K562 (cell line): ENCODE results near the gene PARD3B. TPM values are rescaled to one million over a fixed set of nuclear protein-coding genes. Genes with fewer than 3 reads are reported as not detected.

Source experiments
- ATAC-seq: fragments of 200-7000 bp; cut with Tn5 transposase; 3 replicates; pipeline ENCODE4 v1.9.1; 2020; ENCODE audit warnings: moderate library complexity
- BruUV-seq: library from RNA; stranded (reverse); fragments of 400-500 nt; replicated peaks from 2 replicates; lab custom pipeline; 2021; lab: Mats Ljungman, UMichigan
- CTCF ChIA-PET: fragments of 300-600 bp; formaldehyde crosslinking; extraction: SDS; loops from one replicate; lab custom pipeline; 2021; ENCODE audit warnings: low intra/inter-chr PET ratio; lab: Yijun Ruan, JAX
- POLR2A ChIA-PET: fragments of 300-600, 350-650 bp; sonication (Branson Sonifier 250); formaldehyde crosslinking; extraction: SDS; loops from one replicate; lab custom pipeline; 2021; ENCODE audit warnings: antibody characterized with exemption, inconsistent platforms; lab: Yijun Ruan, JAX
- DNase-seq, 4 experiments: peaks; one replicate each; pipeline versions ENCODE4 v3.0.0 to v3.0.0-alpha.2; 2011 to 2018; ENCODE audit warnings: low spot score in 3 of 4, mixed read lengths in 3 of 4; ENCODE audit errors: extremely low read depth in 1 of 4
- FAIRE-seq: peaks from 2 replicates; lab custom pipeline; 2011; peaks lifted over from hg19 to GRCh38; lab: Jason Lieb, UNC
- H2AFZ ChIP-seq: 2 replicates; pipeline ENCODE4 v1.6.0; 2011; ENCODE audit warnings: low read depth, low read length, control low read depth, inconsistent platforms
- H3K27ac ChIP-seq: fragments of 200-600 bp; 3 replicates; pipeline ENCODE4 v1.8.0; 2011; ENCODE audit warnings: low read depth, mild to moderate bottlenecking, control low read depth, inconsistent platforms, low read length, moderate library complexity, mixed read lengths; ENCODE audit errors: extremely low read depth
- H3K27me3 ChIP-seq, 2 experiments: fragments of 300-600 bp in 1 of 2; 2 replicates in 1 of 2; 3 replicates in 1 of 2; pipeline versions ENCODE4 v1.6.0 to v1.8.0; 2011; ENCODE audit warnings: inconsistent platforms in 2 of 2, low read length in 2 of 2, mild to moderate bottlenecking in 1 of 2, mixed read lengths in 1 of 2, moderate library complexity in 1 of 2; ENCODE audit not compliant: control insufficient read depth in 2 of 2, insufficient read depth in 2 of 2
- H3K36me3 ChIP-seq: fragments of 300-600 bp; 3 replicates; pipeline ENCODE4 v1.8.0; 2011; ENCODE audit warnings: mild to moderate bottlenecking, low read length, inconsistent platforms; ENCODE audit not compliant: control insufficient read depth, insufficient read depth
- H3K4me1 ChIP-seq, 2 experiments: fragments of 200-600 bp in 1 of 2; replicated peaks in 1 of 2; 2 replicates in 1 of 2; 3 replicates in 1 of 2; pipeline versions ENCODE4 v1.5.1 to v1.8.0; 2011; ENCODE audit warnings: inconsistent platforms in 2 of 2, low read length in 2 of 2, mild to moderate bottlenecking in 1 of 2, mixed read lengths in 1 of 2, moderate library complexity in 1 of 2; ENCODE audit not compliant: control insufficient read depth in 2 of 2, insufficient read depth in 2 of 2
- H3K4me2 ChIP-seq: 2 replicates; pipeline ENCODE4 v1.6.1; 2011; ENCODE audit warnings: low read length, control low read depth, inconsistent platforms, mixed read lengths; ENCODE audit not compliant: insufficient read depth
- H3K4me3 ChIP-seq: fragments of 200-600 bp; sonication (generic), shearing (Covaris generic); 2 replicates; pipeline ENCODE4 v1.5.1; 2016; ENCODE audit warnings: control low read depth, inconsistent platforms
- H3K79me2 ChIP-seq: fragments of 200-600 bp; 3 replicates; pipeline ENCODE4 v1.8.0; 2011; ENCODE audit warnings: low read length, inconsistent platforms; ENCODE audit not compliant: control insufficient read depth, insufficient read depth
- H3K9ac ChIP-seq, 2 experiments: 2 replicates each; pipeline versions ENCODE4 v1.6.0 to v1.6.1; 2011; ENCODE audit warnings: low read depth in 2 of 2, low read length in 2 of 2, control low read depth in 1 of 2, inconsistent platforms in 1 of 2, mild to moderate bottlenecking in 1 of 2, mixed read lengths in 1 of 2; ENCODE audit not compliant: insufficient read depth in 1 of 2
- H3K9me1 ChIP-seq: one replicate; pipeline ENCODE4 v1.6.0; 2011; ENCODE audit warnings: inconsistent platforms, mild to moderate bottlenecking, low read length, moderate library complexity; ENCODE audit not compliant: control insufficient read depth, insufficient read depth
- H3K9me3 ChIP-seq: replicated peaks from 2 replicates; pipeline ENCODE4 v1.5.1; 2011; ENCODE audit warnings: low read depth, low read length, inconsistent platforms; ENCODE audit not compliant: control insufficient read depth, insufficient read depth
- H4K20me1 ChIP-seq: replicated peaks from 2 replicates; pipeline ENCODE4 v1.6.1; 2011; ENCODE audit warnings: low read length, inconsistent platforms, mixed read lengths; ENCODE audit not compliant: control insufficient read depth, insufficient read depth
- C11orf30 ChIP-seq: fragments of 450-650 bp; IDR thresholded peaks from 2 replicates; pipeline ENCODE4 v1.6.1; 2016; ENCODE audit warnings: low read depth, mild to moderate bottlenecking
- FUS ChIP-seq: fragments of 200-400 bp; formaldehyde crosslinking; optimal IDR thresholded peaks from 2 replicates; pipeline ENCODE3; 2017; ENCODE audit warnings: low read depth, low read length
- MYC ChIP-seq, 2 experiments: fragments of 250-450 bp in 1 of 2; sonication (Bioruptor Pico) in 1 of 2; IDR thresholded peaks; 2 replicates each; pipeline versions ENCODE4 v1.5.1 to v1.6.1; 2012 to 2021; ENCODE audit warnings: low read depth in 2 of 2, borderline replicate concordance in 1 of 2, improper control_type of control experiment in 1 of 2, low read length in 1 of 2, mild to moderate bottlenecking in 1 of 2, moderate library complexity in 1 of 2
- POLR3G ChIP-seq: IDR thresholded peaks from 2 replicates; pipeline ENCODE4 v1.6.1; 2011; ENCODE audit not compliant: insufficient read length, insufficient replicate concordance; ENCODE audit errors: extremely low read depth
- PRPF4 ChIP-seq: fragments of 200-400 bp; formaldehyde crosslinking; IDR thresholded peaks from one replicate; pipeline ENCODE4 v1.6.1; 2017; ENCODE audit warnings: low read length, low read depth, mild to moderate bottlenecking; ENCODE audit not compliant: insufficient read depth, poor library complexity, severe bottlenecking
- SIN3A ChIP-seq, 2 experiments: fragments of 150-350 bp in 1 of 2; IDR thresholded peaks; 2 replicates each; pipeline ENCODE4 v1.6.1; 2011 to 2016; ENCODE audit warnings: borderline replicate concordance in 2 of 2, low read depth in 2 of 2, low read length in 2 of 2, mild to moderate bottlenecking in 2 of 2, moderate library complexity in 2 of 2; ENCODE audit not compliant: control insufficient read depth in 1 of 2
- U2AF2 ChIP-seq: fragments of 200-400 bp; formaldehyde crosslinking; optimal IDR thresholded peaks from 2 replicates; pipeline ENCODE3; 2017; ENCODE audit warnings: low read depth, mild to moderate bottlenecking, low read length
- ZNF3 ChIP-seq: fragments of 250-450 bp; sonication (Bioruptor Pico); IDR thresholded peaks from 2 replicates; pipeline ENCODE4 v1.5.0; 2021; ENCODE audit warnings: mild to moderate bottlenecking, moderate library complexity
- ZNF316 ChIP-seq: fragments of 450-650 bp; IDR thresholded peaks from 2 replicates; pipeline ENCODE4 v1.6.1; 2016
- ZSCAN29 ChIP-seq: fragments of 450-650 bp; IDR thresholded peaks from 2 replicates; pipeline ENCODE4 v1.6.1; 2017
- WGBS: fragments of 100-300 bp; shearing (Covaris generic); methylation state at CpG from one replicate; pipeline ENCODE4 v1.1.6; 2016; ENCODE audit warnings: low coverage, mixed read lengths; ENCODE audit not compliant: insufficient coverage; ENCODE audit errors: missing lambda C conversion rate; 5-methylcytosine and 5-hydroxymethylcytosine counted together
- in situ Hi-C: fragments of 300-500 bp; cut with MboI; formaldehyde crosslinking; loops from 4 replicates; pipeline ENCODE4 v1.15.0; 2018; ENCODE audit warnings: inconsistent platforms, mixed read lengths
- intact Hi-C: fragments of 100-400 bp; cut with micrococcal nuclease; formaldehyde crosslinking; loops from 2 replicates; pipeline ENCODE4 v1.14.2; 2022
- polyA plus RNA-seq, 8 experiments: library from polyadenylated mRNA; depleted of rRNA in 4 of 8; stranded (reverse) in 5 of 8; unstranded in 3 of 8; fragments of >200 nt; fragmentation: Nextera tagmentation in 2 of 8; fragmentation: Illumina TruSeq in 1 of 8; extraction: Ambion mirVana in 2 of 8; extraction: Trizol in 1 of 8; gene quantifications; 2 replicates each; pipeline versions ENCODE4 v1.2.1 to v1.2.3, GENCODE V29; 2011 to 2014; ENCODE audit warnings: inconsistent platforms in 1 of 8, missing spikeins in 1 of 8
- total RNA-seq, 7 experiments: library from RNA; depleted of rRNA in 6 of 7; stranded (reverse); fragments of >200 nt in 6 of 7; fragmentation: Illumina TruSeq in 2 of 7; extraction: Trizol in 2 of 7; gene quantifications; 2 replicates each; pipeline versions ENCODE4 v1.2.1 to v1.2.3, GENCODE V29; 2011 to 2021; ENCODE audit warnings: low replicate concordance in 1 of 7
- TF ChIP-seq, protein P1 (sequence below), 2 experiments: fragments of 250-450 bp in 1 of 2; fragments of 450-650 bp in 1 of 2; sonication (Bioruptor Pico) in 1 of 2; IDR thresholded peaks; 2 replicates each; pipeline versions ENCODE4 v1.6.1 to v1.8.0; 2016 to 2021; ENCODE audit warnings: mild to moderate bottlenecking in 2 of 2, moderate library complexity in 2 of 2, missing compliant biosample characterization in 1 of 2, missing genetic modification characterization in 1 of 2
- TF ChIP-seq, protein P2 (sequence below), 2 experiments: fragments of 450-650 bp; conservative IDR thresholded peaks; 2 replicates each; pipeline ENCODE4 v1.6.1; 2017; ENCODE audit warnings: mild to moderate bottlenecking in 2 of 2, moderate library complexity in 2 of 2
- TF ChIP-seq, protein P3 (sequence below): fragments of 200-400 bp; formaldehyde crosslinking; IDR thresholded peaks from 2 replicates; pipeline ENCODE4 v1.6.1; 2017; ENCODE audit warnings: mild to moderate bottlenecking, low read depth, low read length, moderate library complexity
- TF ChIP-seq, protein P4 (sequence below): IDR thresholded peaks from 2 replicates; pipeline ENCODE4 v1.6.1; 2014; ENCODE audit warnings: antibody characterized with exemption

Gene PARD3B
- total and polyA plus RNA-seq, 9 of the 15 experiments (the other 6 are each of a cell fraction or from before 2014, with no cell fraction given): 0.15 to 3.0 (median 1.1) TPM

DNA sequence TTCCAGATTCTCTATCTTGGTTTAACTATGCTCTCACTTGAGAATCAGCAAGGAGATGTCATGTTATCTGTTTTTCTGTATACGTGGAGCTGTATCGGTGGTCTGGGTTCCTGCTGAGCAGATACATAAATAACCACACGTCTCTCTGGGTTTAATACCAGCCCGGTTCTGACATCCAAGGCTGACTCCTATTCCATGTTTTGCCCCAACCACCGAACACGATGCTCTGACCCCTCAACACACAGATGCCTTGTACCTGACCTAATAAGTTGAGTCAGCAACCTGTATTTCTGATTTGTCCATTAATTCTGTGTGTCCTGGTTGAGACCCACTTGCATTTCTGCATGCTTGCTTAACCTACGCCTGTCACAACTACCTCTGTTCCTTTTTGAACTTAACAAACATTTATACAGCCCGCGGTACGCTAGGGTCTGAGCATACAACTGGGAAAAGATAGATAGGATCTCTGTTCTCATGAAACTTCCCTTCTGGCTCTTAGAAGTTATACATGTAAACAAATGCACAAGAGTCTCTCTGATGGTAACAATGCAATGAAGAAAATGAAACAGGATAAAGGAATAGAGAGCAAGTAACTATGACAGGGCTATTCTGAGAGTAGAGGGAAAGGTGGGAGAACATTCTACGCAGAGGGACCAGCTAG, 480.4 kb downstream of the PARD3B start:
- Histone ChIP-seq H3K27me3 (no peaks in the 10 kb centered on the region), H4K20me1 (no peaks in the 10 kb centered on the region), H2AFZ (peak overlapping the region; percentile 50; the same call in 1 of the 2 replicates), H3K4me1 (peaks cover 0 to 15% of the 10 kb centered on the region in 2 experiments; a peak in 2 of 5 replicates), H3K79me2 (no peaks in the 10 kb centered on the region), H3K9me1 (no peaks in the 10 kb centered on the region), H3K4me3 (no peak overlapping the region), H3K9ac (peak overlapping the region in 1 of 2 experiments; percentile 44; a peak in 1 of 4 replicates), H3K27ac (peak overlapping the region; percentile 73), H3K4me2 (peak overlapping the region; percentile 69), H3K36me3 (no peaks in the 10 kb centered on the region), H3K9me3 (no peaks in the 10 kb centered on the region)
- in situ Hi-C loops: no loop called here
- BruUV-seq: TSS peak; percentile 75
- 2% methylated on average over 11 of the region's 11 CpGs for WGBS
- no peak for FAIRE-seq
- DNase-seq: peak in 1 of 4 experiments; percentile 12
- POLR2A ChIA-PET: interaction anchor here (1.2 kb wide), 1 partner anchor 8 kb away, joined by 3 read pairs; no protein-coding TSS in a partner anchor
- intact Hi-C loops: loop anchor here (10.0 kb wide), 1 partner anchor 111 kb away; no protein-coding TSS in a partner anchor
- ATAC-seq: peak; percentile 49
- CTCF ChIA-PET: no interaction called here
- TF ChIP-seq, protein P1, sequence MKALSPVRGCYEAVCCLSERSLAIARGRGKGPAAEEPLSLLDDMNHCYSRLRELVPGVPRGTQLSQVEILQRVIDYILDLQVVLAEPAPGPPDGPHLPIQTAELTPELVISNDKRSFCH (CRISPR knock-in tag; IDR thresholded peaks at IDR 0.05): no peak
- TF ChIP-seq, protein P1 (tag; IDR thresholded peaks at IDR 0.05): no peak
- TF ChIP-seq, protein P2, sequence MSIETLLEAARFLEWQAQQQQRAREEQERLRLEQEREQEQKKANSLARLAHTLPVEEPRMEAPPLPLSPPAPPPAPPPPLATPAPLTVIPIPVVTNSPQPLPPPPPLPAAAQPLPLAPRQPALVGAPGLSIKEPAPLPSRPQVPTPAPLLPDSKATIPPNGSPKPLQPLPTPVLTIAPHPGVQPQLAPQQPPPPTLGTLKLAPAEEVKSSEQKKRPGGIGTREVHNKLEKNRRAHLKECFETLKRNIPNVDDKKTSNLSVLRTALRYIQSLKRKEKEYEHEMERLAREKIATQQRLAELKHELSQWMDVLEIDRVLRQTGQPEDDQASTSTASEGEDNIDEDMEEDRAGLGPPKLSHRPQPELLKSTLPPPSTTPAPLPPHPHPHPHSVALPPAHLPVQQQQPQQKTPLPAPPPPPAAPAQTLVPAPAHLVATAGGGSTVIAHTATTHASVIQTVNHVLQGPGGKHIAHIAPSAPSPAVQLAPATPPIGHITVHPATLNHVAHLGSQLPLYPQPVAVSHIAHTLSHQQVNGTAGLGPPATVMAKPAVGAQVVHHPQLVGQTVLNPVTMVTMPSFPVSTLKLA (conservative IDR thresholded peaks at IDR 0.05): no peak
- no peak for TF ChIP-seq POLR3G
- peak; percentile 39; the same call in 1 of the 2 replicates for TF ChIP-seq C11orf30
- TF ChIP-seq, protein P3, sequence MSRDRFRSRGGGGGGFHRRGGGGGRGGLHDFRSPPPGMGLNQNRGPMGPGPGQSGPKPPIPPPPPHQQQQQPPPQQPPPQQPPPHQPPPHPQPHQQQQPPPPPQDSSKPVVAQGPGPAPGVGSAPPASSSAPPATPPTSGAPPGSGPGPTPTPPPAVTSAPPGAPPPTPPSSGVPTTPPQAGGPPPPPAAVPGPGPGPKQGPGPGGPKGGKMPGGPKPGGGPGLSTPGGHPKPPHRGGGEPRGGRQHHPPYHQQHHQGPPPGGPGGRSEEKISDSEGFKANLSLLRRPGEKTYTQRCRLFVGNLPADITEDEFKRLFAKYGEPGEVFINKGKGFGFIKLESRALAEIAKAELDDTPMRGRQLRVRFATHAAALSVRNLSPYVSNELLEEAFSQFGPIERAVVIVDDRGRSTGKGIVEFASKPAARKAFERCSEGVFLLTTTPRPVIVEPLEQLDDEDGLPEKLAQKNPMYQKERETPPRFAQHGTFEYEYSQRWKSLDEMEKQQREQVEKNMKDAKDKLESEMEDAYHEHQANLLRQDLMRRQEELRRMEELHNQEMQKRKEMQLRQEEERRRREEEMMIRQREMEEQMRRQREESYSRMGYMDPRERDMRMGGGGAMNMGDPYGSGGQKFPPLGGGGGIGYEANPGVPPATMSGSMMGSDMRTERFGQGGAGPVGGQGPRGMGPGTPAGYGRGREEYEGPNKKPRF: no peak
- TF ChIP-seq ZNF3 (CRISPR knock-in tag): no peak
- TF ChIP-seq U2AF2: no peak
- no peak for TF ChIP-seq PRPF4
- TF ChIP-seq ZSCAN29: no peak
- no peak for TF ChIP-seq FUS
- TF ChIP-seq SIN3A (IDR thresholded peaks at IDR 0.05; ENCODE audit: borderline replicate concordance in 2 of 2, control insufficient read depth in 1 of 2, low read depth in 2 of 2, low read length in 2 of 2): no peak
- TF ChIP-seq, protein P4, sequence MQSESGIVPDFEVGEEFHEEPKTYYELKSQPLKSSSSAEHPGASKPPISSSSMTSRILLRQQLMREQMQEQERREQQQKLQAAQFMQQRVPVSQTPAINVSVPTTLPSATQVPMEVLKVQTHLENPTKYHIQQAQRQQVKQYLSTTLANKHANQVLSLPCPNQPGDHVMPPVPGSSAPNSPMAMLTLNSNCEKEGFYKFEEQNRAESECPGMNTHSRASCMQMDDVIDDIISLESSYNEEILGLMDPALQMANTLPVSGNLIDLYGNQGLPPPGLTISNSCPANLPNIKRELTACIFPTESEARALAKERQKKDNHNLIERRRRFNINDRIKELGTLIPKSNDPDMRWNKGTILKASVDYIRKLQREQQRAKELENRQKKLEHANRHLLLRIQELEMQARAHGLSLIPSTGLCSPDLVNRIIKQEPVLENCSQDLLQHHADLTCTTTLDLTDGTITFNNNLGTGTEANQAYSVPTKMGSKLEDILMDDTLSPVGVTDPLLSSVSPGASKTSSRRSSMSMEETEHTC: no peak
- TF ChIP-seq MYC (IDR thresholded peaks at IDR 0.05; ENCODE audit: low read depth, low read length): no peak
- TF ChIP-seq MYC (CRISPR knock-in tag; IDR thresholded peaks at IDR 0.05; ENCODE audit: borderline replicate concordance, low read depth): no peak
- TF ChIP-seq ZNF316: peak; percentile 37; the same call in 1 of the 2 replicates
